ENCODE measurements around the gene SDSL.

- TF ChIP-seq HDAC6 (IDR thresholded peaks at IDR 0.05; ENCODE audit: unreplicated experiment) (no peak), POLR2AphosphoS5 (IDR thresholded peaks at IDR 0.05; ENCODE audit: low read length) (no peak), BRCA1 (IDR thresholded peaks at IDR 0.05; ENCODE audit: low read depth, low read length) (no peak), SP1 (IDR thresholded peaks at IDR 0.05; ENCODE audit: low read depth, low read length) (no peak), RFX5 (IDR thresholded peaks at IDR 0.05; ENCODE audit: low read depth, low read length) (no peak)
- TF ChIP-seq, protein P1, sequence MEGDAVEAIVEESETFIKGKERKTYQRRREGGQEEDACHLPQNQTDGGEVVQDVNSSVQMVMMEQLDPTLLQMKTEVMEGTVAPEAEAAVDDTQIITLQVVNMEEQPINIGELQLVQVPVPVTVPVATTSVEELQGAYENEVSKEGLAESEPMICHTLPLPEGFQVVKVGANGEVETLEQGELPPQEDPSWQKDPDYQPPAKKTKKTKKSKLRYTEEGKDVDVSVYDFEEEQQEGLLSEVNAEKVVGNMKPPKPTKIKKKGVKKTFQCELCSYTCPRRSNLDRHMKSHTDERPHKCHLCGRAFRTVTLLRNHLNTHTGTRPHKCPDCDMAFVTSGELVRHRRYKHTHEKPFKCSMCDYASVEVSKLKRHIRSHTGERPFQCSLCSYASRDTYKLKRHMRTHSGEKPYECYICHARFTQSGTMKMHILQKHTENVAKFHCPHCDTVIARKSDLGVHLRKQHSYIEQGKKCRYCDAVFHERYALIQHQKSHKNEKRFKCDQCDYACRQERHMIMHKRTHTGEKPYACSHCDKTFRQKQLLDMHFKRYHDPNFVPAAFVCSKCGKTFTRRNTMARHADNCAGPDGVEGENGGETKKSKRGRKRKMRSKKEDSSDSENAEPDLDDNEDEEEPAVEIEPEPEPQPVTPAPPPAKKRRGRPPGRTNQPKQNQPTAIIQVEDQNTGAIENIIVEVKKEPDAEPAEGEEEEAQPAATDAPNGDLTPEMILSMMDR (IDR thresholded peaks at IDR 0.05 in 2 of 3, conservative IDR thresholded peaks at IDR 0.05 in 1 of 3; ENCODE audit: control insufficient read depth in 2 of 3, extremely low read depth in 1 of 3, insufficient read depth in 1 of 3, low read depth in 3 of 3, low read length in 3 of 3), result no peak
- TF ChIP-seq, protein P2, sequence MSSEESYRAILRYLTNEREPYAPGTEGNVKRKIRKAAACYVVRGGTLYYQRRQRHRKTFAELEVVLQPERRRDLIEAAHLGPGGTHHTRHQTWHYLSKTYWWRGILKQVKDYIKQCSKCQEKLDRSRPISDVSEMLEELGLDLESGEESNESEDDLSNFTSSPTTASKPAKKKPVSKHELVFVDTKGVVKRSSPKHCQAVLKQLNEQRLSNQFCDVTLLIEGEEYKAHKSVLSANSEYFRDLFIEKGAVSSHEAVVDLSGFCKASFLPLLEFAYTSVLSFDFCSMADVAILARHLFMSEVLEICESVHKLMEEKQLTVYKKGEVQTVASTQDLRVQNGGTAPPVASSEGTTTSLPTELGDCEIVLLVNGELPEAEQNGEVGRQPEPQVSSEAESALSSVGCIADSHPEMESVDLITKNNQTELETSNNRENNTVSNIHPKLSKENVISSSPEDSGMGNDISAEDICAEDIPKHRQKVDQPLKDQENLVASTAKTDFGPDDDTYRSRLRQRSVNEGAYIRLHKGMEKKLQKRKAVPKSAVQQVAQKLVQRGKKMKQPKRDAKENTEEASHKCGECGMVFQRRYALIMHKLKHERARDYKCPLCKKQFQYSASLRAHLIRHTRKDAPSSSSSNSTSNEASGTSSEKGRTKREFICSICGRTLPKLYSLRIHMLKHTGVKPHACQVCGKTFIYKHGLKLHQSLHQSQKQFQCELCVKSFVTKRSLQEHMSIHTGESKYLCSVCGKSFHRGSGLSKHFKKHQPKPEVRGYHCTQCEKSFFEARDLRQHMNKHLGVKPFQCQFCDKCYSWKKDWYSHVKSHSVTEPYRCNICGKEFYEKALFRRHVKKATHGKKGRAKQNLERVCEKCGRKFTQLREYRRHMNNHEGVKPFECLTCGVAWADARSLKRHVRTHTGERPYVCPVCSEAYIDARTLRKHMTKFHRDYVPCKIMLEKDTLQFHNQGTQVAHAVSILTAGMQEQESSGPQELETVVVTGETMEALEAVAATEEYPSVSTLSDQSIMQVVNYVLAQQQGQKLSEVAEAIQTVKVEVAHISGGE (CRISPR knock-in tag; IDR thresholded peaks at IDR 0.05), result no peak
Observed at GRCh38 chr12:113439301-113439597, 17.1 kb downstream of the SDSL start.
